Body of pancreas (tissue), 4 donors: Measurements from ENCODE around the gene SP2. TPM values are rescaled to one million over a fixed set of nuclear protein-coding genes. Genes with fewer than 3 reads are reported as not detected.

ENCODE experiments used
- ATAC-seq: fragments of 150-250 bp; one replicate; pipeline ENCODE4 v1.9.1; 2016
- DNase-seq, 4 donors: peaks; one replicate each; pipeline ENCODE4 v3.0.0-alpha.2; 2019
- H3K27ac ChIP-seq, 4 donors: fragments of 200-600 bp; sonication (generic); 1 replicate in 3 of 4; 2 replicates in 1 of 4; pipeline versions ENCODE4 v1.5.1 to v1.6.1; 2016 to 2019; ENCODE audit warnings: mild to moderate bottlenecking in 1 of 4, mixed read lengths in 1 of 4, moderate library complexity in 1 of 4
- H3K27me3 ChIP-seq, 2 donors: fragments of 200-600 bp; sonication (generic); one replicate each; pipeline ENCODE4 v1.6.0; 2016; ENCODE audit warnings: mild to moderate bottlenecking in 1 of 2
- H3K36me3 ChIP-seq, 2 donors: fragments of 200-600 bp; sonication (generic); replicated peaks in 1 of 2; 2 replicates each; pipeline ENCODE4 v1.5.1; 2016; ENCODE audit warnings: low read depth in 2 of 2; ENCODE audit not compliant: insufficient read depth in 1 of 2
- H3K4me1 ChIP-seq: fragments of 200-600 bp; sonication (generic); one replicate; pipeline ENCODE4 v1.6.0; 2016
- H3K4me3 ChIP-seq, 2 donors: fragments of 200-600 bp; sonication (generic); 1 replicate in 1 of 2; 2 replicates in 1 of 2; pipeline ENCODE4 v1.5.1; 2016 to 2019
- H3K9me3 ChIP-seq, 3 donors: fragments of 200-600 bp; sonication (generic); 1 replicate in 2 of 3; 2 replicates in 1 of 3; pipeline ENCODE4 v1.5.1; 2016
- POLR2A ChIP-seq, 3 donors: fragments of 450-650 bp; IDR thresholded peaks; one replicate each; pipeline ENCODE4 v1.6.1; 2016; ENCODE audit warnings: antibody characterized with exemption in 3 of 3, mild to moderate bottlenecking in 2 of 3
- WGBS, 2 donors: methylation state at CpG; one replicate each; pipeline ENCODE4 v1.1.5; 2017; 5-methylcytosine and 5-hydroxymethylcytosine counted together
- intact Hi-C: fragments of 100-400 bp; cut with DNase I; formaldehyde crosslinking; loops from one replicate; pipeline ENCODE4 v1.15.1; 2023
- total RNA-seq, 2 donors: library from RNA; depleted of rRNA; stranded (reverse); fragments of >200 nt; gene quantifications; one replicate each; pipeline ENCODE4 v1.1.0, GENCODE V29; 2016
- TF ChIP-seq, protein P1 (sequence below), 7 experiments: fragments of 450-650 bp in 4 of 7; fragments of 200-600 bp in 3 of 7; sonication (generic) in 3 of 7; IDR thresholded peaks; one replicate each; pipeline ENCODE4 v1.5.1; 2016 to 2019; ENCODE audit warnings: antibody characterized with exemption in 7 of 7

SP2 gene
- total RNA-seq, 2 donors from 2014 or later, result 4.7 to 6.3 TPM

DNA sequence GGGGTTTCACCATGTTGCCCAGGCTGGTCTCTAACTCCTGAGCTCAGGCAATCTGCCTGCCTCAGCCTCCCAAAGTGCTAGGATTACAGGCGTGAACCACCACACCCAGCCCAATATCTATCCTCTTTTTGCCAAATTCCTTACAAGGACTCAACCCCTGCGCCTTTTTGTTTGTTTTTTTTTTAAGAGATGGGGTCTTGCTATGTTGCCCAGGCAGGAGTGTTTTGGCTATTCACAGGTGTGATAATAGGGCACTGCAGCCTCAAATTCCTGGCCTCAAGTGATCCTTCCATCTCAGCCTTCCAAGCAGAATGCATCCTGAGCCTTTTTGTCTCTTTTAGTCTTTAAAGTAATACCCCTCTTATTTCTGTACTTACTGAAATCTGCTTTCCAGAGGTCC lies 17.0 kb downstream of the SP2 start:
- Histone ChIP-seq H3K27ac (no peak overlapping the region), H3K27me3 (no peaks in the 10 kb centered on the region), H3K9me3 (no peaks in the 10 kb centered on the region), H3K4me1 (no peaks in the 10 kb centered on the region), H3K36me3 (no peaks in the 10 kb centered on the region), H3K4me3 (no peak overlapping the region)
- TF ChIP-seq, protein P1, sequence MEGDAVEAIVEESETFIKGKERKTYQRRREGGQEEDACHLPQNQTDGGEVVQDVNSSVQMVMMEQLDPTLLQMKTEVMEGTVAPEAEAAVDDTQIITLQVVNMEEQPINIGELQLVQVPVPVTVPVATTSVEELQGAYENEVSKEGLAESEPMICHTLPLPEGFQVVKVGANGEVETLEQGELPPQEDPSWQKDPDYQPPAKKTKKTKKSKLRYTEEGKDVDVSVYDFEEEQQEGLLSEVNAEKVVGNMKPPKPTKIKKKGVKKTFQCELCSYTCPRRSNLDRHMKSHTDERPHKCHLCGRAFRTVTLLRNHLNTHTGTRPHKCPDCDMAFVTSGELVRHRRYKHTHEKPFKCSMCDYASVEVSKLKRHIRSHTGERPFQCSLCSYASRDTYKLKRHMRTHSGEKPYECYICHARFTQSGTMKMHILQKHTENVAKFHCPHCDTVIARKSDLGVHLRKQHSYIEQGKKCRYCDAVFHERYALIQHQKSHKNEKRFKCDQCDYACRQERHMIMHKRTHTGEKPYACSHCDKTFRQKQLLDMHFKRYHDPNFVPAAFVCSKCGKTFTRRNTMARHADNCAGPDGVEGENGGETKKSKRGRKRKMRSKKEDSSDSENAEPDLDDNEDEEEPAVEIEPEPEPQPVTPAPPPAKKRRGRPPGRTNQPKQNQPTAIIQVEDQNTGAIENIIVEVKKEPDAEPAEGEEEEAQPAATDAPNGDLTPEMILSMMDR (IDR thresholded peaks at IDR 0.05), result no peak
- TF ChIP-seq POLR2A (IDR thresholded peaks at IDR 0.05), result no peak
- ATAC-seq (no peak), DNase-seq (no peak)
- 81 to 92% methylated on average over 2 of the region's 2 CpGs for WGBS, 2 donors
- intact Hi-C loops, result no loop called here

DNA sequence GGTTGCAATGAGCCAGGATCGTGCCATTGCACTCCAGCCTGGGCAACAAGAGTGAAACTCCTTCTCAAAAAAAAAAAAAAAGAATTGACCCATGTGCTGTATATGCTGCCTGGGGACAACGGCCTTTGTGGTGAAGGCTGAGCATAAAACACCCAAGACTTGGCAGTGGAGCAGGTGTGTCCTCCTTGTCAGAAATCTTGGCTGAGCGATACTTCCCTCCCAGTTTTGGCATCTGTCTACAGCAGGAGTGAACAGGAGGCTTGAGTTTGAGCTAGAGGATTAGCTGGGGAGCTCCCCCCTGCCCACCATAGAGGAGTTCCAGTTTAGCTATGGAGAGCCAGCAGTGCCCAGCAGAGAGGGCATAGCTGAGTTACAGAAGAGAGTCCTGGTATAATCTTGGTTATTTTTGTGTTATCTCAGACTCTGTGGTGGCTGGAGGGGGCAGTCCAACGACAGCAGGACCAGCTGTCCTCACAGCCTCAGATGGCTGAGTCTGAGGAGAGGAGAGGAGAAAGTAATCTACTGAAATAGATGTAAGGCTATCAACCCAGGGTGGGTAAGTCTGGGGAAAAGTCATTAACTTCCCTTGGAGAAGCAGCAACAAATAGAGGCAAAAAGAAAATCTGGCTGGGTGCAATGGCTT lies 18.4 kb downstream of the SP2 start:
- Histone ChIP-seq H3K9me3 (no peaks in the 10 kb centered on the region), H3K4me1 (no peaks in the 10 kb centered on the region), H3K36me3 (no peaks in the 10 kb centered on the region), H3K4me3 (no peak overlapping the region), H3K27ac (no peak overlapping the region), H3K27me3 (no peaks in the 10 kb centered on the region)
- 66 to 68% methylated on average over 4 of the region's 4 CpGs for WGBS, 2 donors
- ATAC-seq (no peak), DNase-seq (no peak)
- intact Hi-C loops, result no loop called here
- TF ChIP-seq, protein P1 (IDR thresholded peaks at IDR 0.05), result no peak
- TF ChIP-seq POLR2A (IDR thresholded peaks at IDR 0.05), result no peak

DNA sequence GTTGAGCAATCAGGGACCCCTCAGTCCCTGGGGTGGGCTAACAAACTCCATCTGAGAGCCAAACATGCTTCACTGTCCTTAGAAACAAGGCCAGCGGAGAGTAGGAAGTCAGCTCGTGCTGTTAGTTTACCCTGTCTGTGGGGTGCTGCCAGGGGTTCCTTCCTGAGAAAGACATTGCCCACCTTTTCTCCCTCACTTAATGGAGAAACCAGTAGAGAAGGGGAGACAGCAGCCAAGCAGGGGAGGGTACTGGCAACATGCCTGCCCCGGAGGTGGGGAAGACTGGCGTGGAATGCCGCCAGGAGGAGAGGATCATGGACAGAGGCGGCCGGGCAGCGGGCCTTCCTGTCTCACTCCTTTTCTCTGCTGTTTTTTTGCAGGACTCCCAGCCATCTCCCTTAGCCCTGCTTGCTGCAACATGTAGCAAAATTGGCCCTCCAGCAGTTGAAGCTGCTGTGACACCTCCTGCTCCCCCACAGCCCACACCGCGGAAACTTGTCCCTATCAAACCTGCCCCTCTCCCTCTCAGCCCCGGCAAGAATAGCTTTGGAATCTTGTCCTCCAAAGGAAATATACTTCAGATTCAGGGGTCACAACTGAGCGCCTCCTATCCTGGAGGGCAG lies 19.9 kb downstream of the SP2 start:
- Histone ChIP-seq H3K4me3 (no peak overlapping the region), H3K27ac (no peak overlapping the region), H3K36me3 (no peaks in the 10 kb centered on the region), H3K9me3 (no peaks in the 10 kb centered on the region), H3K4me1 (no peaks in the 10 kb centered on the region), H3K27me3 (no peaks in the 10 kb centered on the region)
- intact Hi-C loops, result no loop called here
- DNase-seq (no peak), ATAC-seq (no peak)
- 79 to 82% methylated on average over 11 to 12 of the region's 12 CpGs for WGBS, 2 donors
- TF ChIP-seq, protein P1 (IDR thresholded peaks at IDR 0.05), result no peak
- no peak for TF ChIP-seq POLR2A (IDR thresholded peaks at IDR 0.05)

DNA sequence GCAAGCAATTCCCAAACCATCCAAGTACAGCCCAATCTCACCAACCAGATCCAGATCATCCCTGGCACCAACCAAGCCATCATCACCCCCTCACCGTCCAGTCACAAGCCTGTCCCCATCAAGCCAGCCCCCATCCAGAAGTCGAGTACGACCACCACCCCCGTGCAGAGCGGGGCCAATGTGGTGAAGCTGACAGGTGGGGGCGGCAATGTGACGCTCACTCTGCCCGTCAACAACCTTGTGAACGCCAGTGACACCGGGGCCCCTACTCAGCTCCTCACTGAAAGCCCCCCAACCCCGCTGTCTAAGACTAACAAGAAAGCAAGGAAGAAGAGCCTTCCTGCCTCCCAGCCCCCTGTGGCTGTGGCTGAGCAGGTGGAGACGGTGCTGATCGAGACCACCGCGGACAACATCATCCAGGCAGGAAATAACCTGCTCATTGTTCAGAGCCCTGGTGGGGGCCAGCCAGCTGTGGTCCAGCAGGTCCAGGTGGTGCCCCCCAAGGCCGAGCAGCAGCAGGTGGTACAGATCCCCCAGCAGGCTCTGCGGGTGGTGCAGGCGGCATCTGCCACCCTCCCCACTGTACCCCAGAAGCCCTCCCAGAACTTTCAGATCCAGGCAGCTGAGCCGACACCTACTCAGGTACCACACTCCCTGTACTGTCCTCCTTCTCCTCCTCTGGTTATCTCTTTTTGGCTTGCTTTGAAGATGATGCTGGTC lies 20.6 kb downstream of the SP2 start:
- Histone ChIP-seq H3K4me1 (no peaks in the 10 kb centered on the region), H3K9me3 (no peaks in the 10 kb centered on the region), H3K4me3 (no peak overlapping the region), H3K27me3 (no peaks in the 10 kb centered on the region), H3K36me3 (no peaks in the 10 kb centered on the region), H3K27ac (no peak overlapping the region)
- no peak for ATAC-seq
- WGBS, 2 donors, result 78 to 84% methylated on average over 8 to 16 of the region's 19 CpGs
- intact Hi-C loops, result no loop called here
- no peak for TF ChIP-seq POLR2A (IDR thresholded peaks at IDR 0.05)
- TF ChIP-seq, protein P1 (IDR thresholded peaks at IDR 0.05), result no peak
- DNase-seq, result no peak
